ENCODE measurements around the gene AVPI1.

- TF ChIP-seq POLR2AphosphoS5 (IDR thresholded peaks at IDR 0.05; ENCODE audit: low read depth, low read length) = no peak
- TF ChIP-seq POLR2A (IDR thresholded peaks at IDR 0.05; ENCODE audit: low read depth, low read length) = no peak
These were observed 19.6 kb downstream of the AVPI1 start for GRCh38 chr10:97667463-97667862.

Data from GM12892 (cell line).